Peyer's patch (tissue), 4 donors: Measurements from ENCODE around the gene SLC4A5.

ENCODE experiments used
- CTCF ChIP-seq, 6 experiments: fragments of 450-650 bp in 4 of 6; fragments of 200-600 bp in 2 of 6; sonication (generic) in 1 of 6; IDR thresholded peaks; one replicate each; pipeline ENCODE4 v1.5.1; 2017 to 2019; ENCODE audit warnings: antibody characterized with exemption in 6 of 6, mild to moderate bottlenecking in 3 of 6, moderate library complexity in 1 of 6
- POLR2A ChIP-seq, 2 donors: fragments of 450-650 bp; IDR thresholded peaks; one replicate each; pipeline ENCODE4 v1.5.1; 2017; ENCODE audit warnings: antibody characterized with exemption in 2 of 2, mild to moderate bottlenecking in 2 of 2, moderate library complexity in 2 of 2

GRCh38 chr2:74327199-74327598 lies 16.0 kb downstream of the SLC4A5 start:
- TF ChIP-seq CTCF (IDR thresholded peaks at IDR 0.05): no peak
- TF ChIP-seq POLR2A (IDR thresholded peaks at IDR 0.05): no peak
